Hepatocyte (in vitro differentiated cells): ENCODE data around the gene FOSL1.

Experiments used
- CTCF ChIP-seq: fragments of 200-600 bp; sonication (generic); IDR thresholded peaks from 2 replicates; pipeline ENCODE4 v1.5.1; 2016; ENCODE audit warnings: antibody characterized with exemption, mild to moderate bottlenecking; ENCODE audit not compliant: poor library complexity
- EZH2 ChIP-seq: fragments of 200-600 bp; sonication (generic); IDR thresholded peaks from 2 replicates; pipeline ENCODE4 v1.6.1; 2016; ENCODE audit warnings: antibody characterized with exemption, mild to moderate bottlenecking, borderline replicate concordance

- TF ChIP-seq CTCF, result no peak
- no peak for TF ChIP-seq EZH2
Observed at GRCh38 chr11:65903715-65904114, 3.5 kb upstream of the FOSL1 start.
